Measurements from ENCODE around the gene SPIN1.

The SPIN1 gene

GRCh38 chr9:88372103-88372654, 16.1 kb upstream of the SPIN1 start:
- H4K20me1 ChIP-seq (ENCODE audit: low read depth, low read length) = no peaks in the 10 kb centered on the region
- no peak overlapping the region for H2AFZ ChIP-seq (ENCODE audit: low read depth, low read length, severe bottlenecking)
- H3K9me2 ChIP-seq (replicated peaks; ENCODE audit: insufficient read depth, low read length) = no peaks in the 10 kb centered on the region
- TF ChIP-seq EZH2phosphoT487 (conservative IDR thresholded peaks at IDR 0.05; ENCODE audit: low read length) = no peak
- no peaks in the 10 kb centered on the region for H3K27me3 ChIP-seq (ENCODE audit: low read length)
- H3K27ac ChIP-seq (ENCODE audit: low read depth, low read length) = no peak overlapping the region
- H3K4me2 ChIP-seq (ENCODE audit: low read depth, low read length, poor library complexity, severe bottlenecking) = no peak overlapping the region
- H3K4me3 ChIP-seq (ENCODE audit: insufficient read depth, low read length, poor library complexity, severe bottlenecking) = no peak overlapping the region
- H3K36me3 ChIP-seq (ENCODE audit: low read length) = no peaks in the 10 kb centered on the region
- no peaks in the 10 kb centered on the region for H3F3A ChIP-seq (ENCODE audit: insufficient read depth)
- no peaks in the 10 kb centered on the region for H3K79me2 ChIP-seq (ENCODE audit: insufficient read depth, low read length)
- no peaks in the 10 kb centered on the region for H3K9me3 ChIP-seq (ENCODE audit: insufficient read depth, low read length)
- H3K9ac ChIP-seq (ENCODE audit: low read length) = no peak overlapping the region

GRCh38 chr9:88373045-88373444, 15.2 kb upstream of the SPIN1 start:
- no peaks in the 10 kb centered on the region for H3F3A ChIP-seq (ENCODE audit: insufficient read depth)
- no peaks in the 10 kb centered on the region for H3K9me3 ChIP-seq (ENCODE audit: insufficient read depth, low read length)
- TF ChIP-seq EZH2phosphoT487 (conservative IDR thresholded peaks at IDR 0.05; ENCODE audit: low read length) (no peak), CTCF (IDR thresholded peaks at IDR 0.05; ENCODE audit: insufficient read depth, low read length, poor library complexity, severe bottlenecking) (no peak)
- H3K79me2 ChIP-seq (ENCODE audit: insufficient read depth, low read length) = no peaks in the 10 kb centered on the region
- no peak overlapping the region for H3K27ac ChIP-seq (ENCODE audit: low read depth, low read length)
- H3K4me3 ChIP-seq (ENCODE audit: insufficient read depth, low read length, poor library complexity, severe bottlenecking) = no peak overlapping the region
- H3K36me3 ChIP-seq (ENCODE audit: low read length) = no peaks in the 10 kb centered on the region
- H3K9me2 ChIP-seq (replicated peaks; ENCODE audit: insufficient read depth, low read length) = no peaks in the 10 kb centered on the region
- no peak overlapping the region for H3K4me2 ChIP-seq (ENCODE audit: low read depth, low read length, poor library complexity, severe bottlenecking)
- no peaks in the 10 kb centered on the region for H4K20me1 ChIP-seq (ENCODE audit: low read depth, low read length)
- H3K9ac ChIP-seq (ENCODE audit: low read length) = no peak overlapping the region
- H2AFZ ChIP-seq (ENCODE audit: low read depth, low read length, severe bottlenecking) = no peak overlapping the region
- H3K27me3 ChIP-seq (ENCODE audit: low read length) = no peaks in the 10 kb centered on the region

- no peaks in the 10 kb centered on the region for H3K9me3 ChIP-seq (ENCODE audit: insufficient read depth, low read length)
- no peaks in the 10 kb centered on the region for H3K9me2 ChIP-seq (replicated peaks; ENCODE audit: insufficient read depth, low read length)
- H3F3A ChIP-seq (ENCODE audit: insufficient read depth) = no peaks in the 10 kb centered on the region
- H2AFZ ChIP-seq (ENCODE audit: low read depth, low read length, severe bottlenecking) = no peak overlapping the region
- H3K4me2 ChIP-seq (ENCODE audit: low read depth, low read length, poor library complexity, severe bottlenecking) = no peak overlapping the region
- no peak overlapping the region for H3K27ac ChIP-seq (ENCODE audit: low read depth, low read length)
- H3K9ac ChIP-seq (ENCODE audit: low read length) = no peak overlapping the region
- H3K79me2 ChIP-seq (ENCODE audit: insufficient read depth, low read length) = no peaks in the 10 kb centered on the region
- no peaks in the 10 kb centered on the region for H3K36me3 ChIP-seq (ENCODE audit: low read length)
- H3K4me3 ChIP-seq (ENCODE audit: insufficient read depth, low read length, poor library complexity, severe bottlenecking) = no peak overlapping the region
- H4K20me1 ChIP-seq (ENCODE audit: low read depth, low read length) = no peaks in the 10 kb centered on the region
- TF ChIP-seq EZH2phosphoT487 (conservative IDR thresholded peaks at IDR 0.05; ENCODE audit: low read length) = no peak
- no peak for TF ChIP-seq CTCF (IDR thresholded peaks at IDR 0.05; ENCODE audit: insufficient read depth, low read length, poor library complexity, severe bottlenecking)
- H3K27me3 ChIP-seq (ENCODE audit: low read length) = no peaks in the 10 kb centered on the region
These were observed 9.9 kb upstream of the SPIN1 start for GRCh38 chr9:88378317-88378716.

- Histone ChIP-seq H3F3A (ENCODE audit: insufficient read depth) (no peaks in the 10 kb centered on the region), H3K4me2 (ENCODE audit: low read depth, low read length, poor library complexity, severe bottlenecking) (no peak overlapping the region), H3K9me3 (ENCODE audit: insufficient read depth, low read length) (no peaks in the 10 kb centered on the region), H3K27ac (ENCODE audit: low read depth, low read length) (no peak overlapping the region), H3K4me3 (ENCODE audit: insufficient read depth, low read length, poor library complexity, severe bottlenecking) (no peak overlapping the region), H3K27me3 (ENCODE audit: low read length) (no peaks in the 10 kb centered on the region), H3K79me2 (ENCODE audit: insufficient read depth, low read length) (no peaks in the 10 kb centered on the region), H3K9me2 (replicated peaks; ENCODE audit: insufficient read depth, low read length) (no peaks in the 10 kb centered on the region), H3K36me3 (ENCODE audit: low read length) (no peaks in the 10 kb centered on the region), H3K9ac (ENCODE audit: low read length) (no peak overlapping the region), H2AFZ (ENCODE audit: low read depth, low read length, severe bottlenecking) (no peak overlapping the region), H4K20me1 (ENCODE audit: low read depth, low read length) (no peaks in the 10 kb centered on the region)
- no peak for TF ChIP-seq EZH2phosphoT487 (conservative IDR thresholded peaks at IDR 0.05; ENCODE audit: low read length)
- TF ChIP-seq CTCF (IDR thresholded peaks at IDR 0.05; ENCODE audit: insufficient read depth, low read length, poor library complexity, severe bottlenecking) = no peak
These were observed 8.9 kb upstream of the SPIN1 start for GRCh38 chr9:88379352-88379751.

Data from SU-DHL-6 (cell line).